HG02763 (cell line): Measurements from ENCODE around the gene SLC39A9.
"Not testable (repeated sequence)": the region's sequence is repeated elsewhere in the genome, so short reads cannot be mapped to it uniquely, and the experiment has no call there.

ENCODE experiments used
- ATAC-seq: cut with Tn5 transposase; IDR thresholded peaks from one replicate; pipeline ENCODE4 v1.9.1; 2021; ENCODE audit warnings: mild to moderate bottlenecking, moderate library complexity; ENCODE audit not compliant: unreplicated experiment

SLC39A9 gene

DNA sequence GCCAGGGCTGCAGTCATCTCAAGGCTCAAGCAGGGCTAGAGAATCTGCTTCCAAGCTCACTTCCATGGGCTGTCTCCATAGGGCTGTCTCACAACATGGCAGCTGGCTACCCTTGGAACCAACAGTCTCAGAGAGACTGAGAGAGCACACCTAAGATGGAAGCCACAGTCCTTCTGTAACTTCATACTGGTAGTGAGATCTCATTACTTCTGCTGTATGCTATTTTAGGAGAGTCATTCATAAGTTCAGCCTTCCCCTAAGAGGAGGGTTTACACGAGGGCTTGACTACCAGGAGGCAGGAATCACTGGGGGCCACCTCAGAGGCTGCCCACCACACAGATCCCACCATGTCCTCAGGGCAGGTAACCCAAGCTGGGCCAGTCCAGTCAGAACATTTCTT is 30.1 kb upstream of the SLC39A9 start:
- ATAC-seq = no peak

- ATAC-seq = no peak
These were observed 28.4 kb upstream of the SLC39A9 start for GRCh38 chr14:69370061-69370460.

DNA sequence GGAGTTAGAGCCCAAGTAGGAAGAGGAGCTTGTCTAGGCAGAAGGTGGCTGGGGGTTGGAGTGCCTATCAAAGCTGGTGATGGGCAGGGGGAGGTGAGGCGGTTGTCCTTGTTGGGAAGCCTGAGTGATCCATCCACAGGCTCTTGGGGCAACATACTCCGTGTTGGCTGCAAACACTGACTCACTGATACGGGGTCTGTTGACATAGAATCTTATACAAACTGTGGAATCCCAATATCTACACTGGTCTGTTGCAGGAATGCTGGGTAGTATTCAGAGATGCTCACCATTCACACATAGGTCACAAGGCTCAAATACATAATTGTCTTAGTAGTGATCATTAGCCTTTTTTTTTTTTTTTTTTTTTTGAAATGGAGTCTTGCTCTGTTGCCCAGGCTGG is 26.3 kb upstream of the SLC39A9 start:
- ATAC-seq = no peak

- no peak for ATAC-seq
These were observed 25.4 kb upstream of the SLC39A9 start for GRCh38 chr14:69373104-69373503.

DNA sequence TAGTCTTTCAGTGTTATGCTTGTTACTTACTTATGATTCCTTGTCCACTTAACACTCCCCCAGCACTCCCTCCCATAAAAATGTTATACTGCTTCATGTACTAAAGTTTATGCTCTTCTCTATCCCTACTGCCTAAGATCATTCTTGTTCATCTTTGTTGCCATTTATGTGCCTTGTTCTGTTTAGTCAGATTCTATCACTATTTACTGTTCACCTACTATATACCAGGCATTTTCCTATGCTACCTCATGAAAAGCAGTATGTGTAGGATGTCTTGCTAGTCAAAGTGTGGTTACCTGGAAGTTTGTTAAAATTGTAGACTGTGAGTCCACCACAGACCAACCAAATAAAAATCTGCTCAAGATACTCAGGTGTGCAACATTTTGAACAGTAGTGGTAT is 24.3 kb upstream of the SLC39A9 start:
- ATAC-seq = no peak

GRCh38 chr14:69375182-69375581 is 23.3 kb upstream of the SLC39A9 start:
- ATAC-seq = no peak

DNA sequence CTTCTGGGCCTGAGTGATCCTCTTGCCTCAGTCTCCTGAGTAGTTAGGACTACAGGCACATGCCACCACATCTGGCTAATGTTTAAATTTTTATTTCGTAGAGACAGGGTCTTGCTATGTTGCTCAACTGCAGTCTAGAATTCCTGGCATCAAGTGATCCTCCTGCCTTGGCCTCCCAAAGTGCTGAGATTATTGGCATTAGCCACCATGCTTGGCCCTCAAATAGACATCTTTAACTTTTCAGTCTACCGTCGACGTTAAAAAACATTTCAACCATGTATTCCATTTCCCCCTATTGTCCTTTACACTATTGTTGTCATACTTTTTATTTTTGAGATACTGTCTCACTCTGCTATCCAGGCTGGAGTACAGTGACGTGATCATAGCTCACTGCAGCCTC is 22.8 kb upstream of the SLC39A9 start:
- ATAC-seq = no peak

- ATAC-seq = no peak
These were observed 22.1 kb upstream of the SLC39A9 start for GRCh38 chr14:69376439-69376838.

DNA sequence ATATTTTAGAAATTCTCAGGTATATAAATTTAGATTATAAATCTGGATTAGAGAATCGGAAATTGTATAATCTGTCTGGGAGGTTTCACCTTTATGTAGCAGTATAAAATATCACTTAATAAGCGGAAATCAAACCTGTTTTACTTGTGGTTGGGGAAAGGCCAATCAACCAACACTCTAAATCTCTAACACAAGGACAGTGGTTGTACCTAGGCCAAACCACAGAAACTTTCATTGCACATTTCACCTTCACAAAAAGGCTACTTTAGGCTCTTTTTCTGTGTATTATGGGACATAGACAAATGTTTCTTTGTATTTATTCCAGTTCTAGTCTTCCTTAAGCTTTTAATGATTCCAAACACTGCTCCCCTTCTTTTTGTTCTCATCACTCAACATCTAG is 20.2 kb upstream of the SLC39A9 start:
- no peak for ATAC-seq

- no peak for ATAC-seq
These were observed 11.2 kb upstream of the SLC39A9 start for GRCh38 chr14:69387311-69387710.

GRCh38 chr14:69391400-69391799 is 7.1 kb upstream of the SLC39A9 start:
- ATAC-seq = not testable (repeated sequence)

DNA sequence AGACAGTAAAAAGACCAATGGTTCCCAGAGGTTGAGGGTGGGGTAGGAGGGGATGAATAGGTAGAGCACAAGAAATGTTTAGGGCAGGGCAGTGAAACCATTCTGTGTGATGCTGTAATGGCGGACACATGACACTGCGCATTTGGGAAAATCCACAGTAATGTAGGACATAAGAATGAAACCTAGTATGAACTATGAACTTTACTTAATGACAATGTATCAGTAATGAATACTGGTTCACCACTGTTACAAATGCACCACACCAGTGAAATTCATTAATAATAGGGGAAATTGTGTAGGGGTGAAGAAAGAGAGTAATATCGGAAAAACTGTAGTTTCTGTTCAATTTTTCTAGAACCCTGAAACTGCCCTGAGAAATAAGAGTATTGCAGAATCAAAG is 6.0 kb upstream of the SLC39A9 start:
- no peak for ATAC-seq

- ATAC-seq = no peak
These were observed 2.6 kb upstream of the SLC39A9 start for GRCh38 chr14:69395929-69396328.

- peak; percentile 5 for ATAC-seq
These were observed 322 bp downstream of the SLC39A9 start for GRCh38 chr14:69398818-69399210.

DNA sequence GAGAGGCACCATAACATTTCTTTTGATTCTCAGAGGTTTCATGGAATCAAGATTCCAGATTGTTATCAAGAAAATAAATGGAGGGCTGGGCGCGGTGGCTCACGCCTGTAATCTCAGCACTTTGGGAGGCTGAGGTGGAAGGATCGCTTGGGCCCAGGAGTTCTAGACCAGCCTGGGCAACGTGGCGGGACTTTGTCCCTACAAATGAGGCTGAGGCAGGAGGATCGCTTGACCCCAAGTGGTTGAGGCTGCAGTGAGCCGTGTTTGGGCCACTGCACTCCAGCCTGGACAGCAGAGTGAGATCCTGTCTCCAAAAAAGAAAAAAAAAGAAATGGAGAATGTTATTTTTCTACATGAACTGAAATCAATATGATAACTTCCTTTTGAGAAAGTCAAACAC is 1.3 kb downstream of the SLC39A9 start:
- ATAC-seq = no peak

- no peak for ATAC-seq
These were observed 1.7 kb downstream of the SLC39A9 start for GRCh38 chr14:69400154-69400553.

DNA sequence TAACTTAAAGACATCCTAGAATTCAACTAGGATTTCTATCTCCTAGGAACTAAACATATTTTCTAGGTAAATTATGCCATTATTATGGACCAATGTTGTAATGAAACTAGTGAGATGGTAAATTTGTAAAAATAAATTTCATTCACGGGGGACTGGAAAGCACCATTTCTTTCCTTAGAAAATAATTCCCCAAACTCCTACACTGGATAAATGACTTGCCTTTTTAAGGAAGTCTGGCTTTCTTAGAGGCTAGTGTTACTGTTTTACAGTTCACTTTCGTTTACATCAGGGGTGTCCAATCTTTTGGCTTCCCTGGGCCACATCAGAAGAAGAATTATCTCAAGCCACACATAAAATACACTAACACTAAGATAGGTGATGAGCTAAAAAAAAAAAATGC is 3.3 kb downstream of the SLC39A9 start:
- ATAC-seq = no peak

- ATAC-seq = no peak
These were observed 6.0 kb downstream of the SLC39A9 start for GRCh38 chr14:69404478-69404877.

- no peak for ATAC-seq
These were observed 6.4 kb downstream of the SLC39A9 start for GRCh38 chr14:69404883-69405282.

DNA sequence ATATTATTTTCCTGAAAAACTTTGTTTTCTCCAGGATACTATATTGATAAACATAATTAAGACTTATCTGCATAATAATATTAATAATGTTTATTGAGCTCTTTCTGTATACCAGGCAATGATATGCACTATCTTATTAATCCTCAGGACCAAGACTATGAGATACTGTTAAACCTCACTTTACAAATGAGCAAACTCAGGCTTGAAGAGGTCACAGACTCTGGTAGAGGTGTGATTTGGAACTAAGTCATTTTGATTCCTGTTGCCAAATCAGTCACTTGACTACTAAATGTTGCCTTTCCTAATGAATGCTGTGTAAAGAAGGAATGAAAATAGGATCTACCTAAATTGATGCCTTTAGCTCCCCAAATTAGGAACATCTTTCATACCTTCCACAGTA is 7.3 kb downstream of the SLC39A9 start:
- ATAC-seq = no peak

GRCh38 chr14:69408331-69408960 is 10.0 kb downstream of the SLC39A9 start:
- no peak for ATAC-seq

- ATAC-seq = no peak
These were observed 15.0 kb downstream of the SLC39A9 start for GRCh38 chr14:69413483-69413882.

DNA sequence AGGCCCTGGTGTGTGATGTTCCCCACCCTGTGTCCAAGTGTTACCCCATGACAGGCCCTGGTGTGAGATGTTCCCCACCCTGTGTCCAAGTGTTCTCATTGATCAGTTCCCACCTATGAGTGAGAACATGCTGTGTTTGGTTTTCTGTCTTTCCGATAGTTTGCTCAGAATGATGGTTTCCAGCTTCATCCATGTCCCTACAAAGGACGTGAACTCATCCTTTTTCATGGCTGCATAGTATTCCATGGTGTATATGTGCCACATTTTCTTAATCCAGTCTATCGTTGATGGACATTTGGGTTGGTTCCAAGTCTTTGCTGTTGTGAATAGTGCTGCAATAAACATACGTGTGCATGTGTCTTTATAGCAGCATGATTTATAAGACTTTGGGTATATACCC is 17.6 kb downstream of the SLC39A9 start:
- ATAC-seq = not testable (repeated sequence)
